GM21529 (cell line): ENCODE data around the gene THEMIS.

Source experiments
- ATAC-seq: cut with Tn5 transposase; IDR thresholded peaks from one replicate; pipeline ENCODE4 v1.9.1; 2021; ENCODE audit not compliant: unreplicated experiment

THEMIS gene

GRCh38 chr6:127859956-127860355, 40.9 kb downstream of the THEMIS start:
- ATAC-seq: no peak

GRCh38 chr6:127858727-127859391, 42.0 kb downstream of the THEMIS start:
- no peak for ATAC-seq

- ATAC-seq: no peak
Measured at GRCh38 chr6:127857051-127857637, 43.7 kb downstream of the THEMIS start.

- no peak for ATAC-seq
Measured at GRCh38 chr6:127855542-127856159, 45.2 kb downstream of the THEMIS start.

- ATAC-seq: no peak
Measured at GRCh38 chr6:127854009-127854408, 46.8 kb downstream of the THEMIS start.

- ATAC-seq: no peak
Measured at GRCh38 chr6:127851197-127851596, 49.7 kb downstream of the THEMIS start.

GRCh38 chr6:127845242-127845641, 55.6 kb downstream of the THEMIS start:
- ATAC-seq: no peak

GRCh38 chr6:127844529-127844928, 56.3 kb downstream of the THEMIS start:
- ATAC-seq: no peak

GRCh38 chr6:127843582-127843981, 57.3 kb downstream of the THEMIS start:
- no peak for ATAC-seq

GRCh38 chr6:127842562-127842961, 58.3 kb downstream of the THEMIS start:
- ATAC-seq: no peak

- no peak for ATAC-seq
Measured at GRCh38 chr6:127841811-127842210, 59.0 kb downstream of the THEMIS start.

GRCh38 chr6:127834136-127834535, 66.7 kb downstream of the THEMIS start:
- no peak for ATAC-seq

- no peak for ATAC-seq
Measured at GRCh38 chr6:127833336-127833735, 67.5 kb downstream of the THEMIS start.

GRCh38 chr6:127832381-127832780, 68.5 kb downstream of the THEMIS start:
- ATAC-seq: no peak

- no peak for ATAC-seq
Measured at GRCh38 chr6:127824061-127824460, 76.8 kb downstream of the THEMIS start.

GRCh38 chr6:127821431-127821830, 79.4 kb downstream of the THEMIS start:
- ATAC-seq: no peak

GRCh38 chr6:127818149-127818548, 82.7 kb downstream of the THEMIS start:
- ATAC-seq: no peak

GRCh38 chr6:127816643-127817042, 84.2 kb downstream of the THEMIS start:
- ATAC-seq: no peak

- ATAC-seq: no peak
Measured at GRCh38 chr6:127813699-127814027, 87.2 kb downstream of the THEMIS start.

- no peak for ATAC-seq
Measured at GRCh38 chr6:127812985-127813698, 87.7 kb downstream of the THEMIS start.

GRCh38 chr6:127811900-127812570, 88.8 kb downstream of the THEMIS start:
- no peak for ATAC-seq
